GM19463 (cell line): ENCODE measurements around the gene TRMT1.

Source experiments
- ATAC-seq: cut with Tn5 transposase; IDR thresholded peaks from one replicate; pipeline ENCODE4 v1.9.1; 2021; ENCODE audit warnings: mild to moderate bottlenecking, moderate library complexity; ENCODE audit not compliant: unreplicated experiment

TRMT1 gene

GRCh38 chr19:13057147-13057572, 59.4 kb downstream of the TRMT1 start:
- ATAC-seq = no peak

- ATAC-seq = no peak
Observed at GRCh38 chr19:13056052-13056660, 60.4 kb downstream of the TRMT1 start.

GRCh38 chr19:13055213-13056051, 61.1 kb downstream of the TRMT1 start:
- no peak for ATAC-seq
